BE2C (cell line): ENCODE data around the gene LAMC1.

Experiments used
- DNase-seq: peaks from one replicate; pipeline ENCODE4 v3.0.0-alpha.2; 2020
- H3K27me3 ChIP-seq: fragments of 250-450 bp; sonication (Bioruptor Pico); 2 replicates; pipeline ENCODE4 v1.5.1; 2020; ENCODE audit warnings: mild to moderate bottlenecking
- H3K36me3 ChIP-seq: fragments of 250-450 bp; sonication (Bioruptor Pico); 2 replicates; pipeline ENCODE4 v1.5.1; 2020; ENCODE audit warnings: mild to moderate bottlenecking
- H3K4me1 ChIP-seq: fragments of 250-450 bp; sonication (Bioruptor Pico); 2 replicates; pipeline ENCODE4 v1.5.1; 2020
- H3K4me3 ChIP-seq: 2 replicates; pipeline ENCODE4 v1.5.1; 2011; ENCODE audit warnings: low read depth, low read length
- H3K9me3 ChIP-seq: fragments of 250-450 bp; sonication (Bioruptor Pico); 2 replicates; pipeline ENCODE4 v1.5.1; 2020
- CTCF ChIP-seq: IDR thresholded peaks from 2 replicates; pipeline ENCODE4 v1.5.1; 2012; ENCODE audit warnings: mild to moderate bottlenecking, low read depth, low read length

Gene LAMC1

GRCh38 chr1:183038333-183038866 is 15.2 kb downstream of the LAMC1 start:
- peaks cover 19% of the 10 kb centered on the region for H3K4me1 ChIP-seq
- H3K27me3 ChIP-seq: no peaks in the 10 kb centered on the region
- no peak for TF ChIP-seq CTCF
- no peak overlapping the region for H3K4me3 ChIP-seq
- H3K9me3 ChIP-seq: no peaks in the 10 kb centered on the region
- no peak for DNase-seq
- no peaks in the 10 kb centered on the region; the same call in 1 of the 2 replicates for H3K36me3 ChIP-seq

GRCh38 chr1:183038913-183039312 is 15.7 kb downstream of the LAMC1 start:
- H3K4me1 ChIP-seq: peaks cover 24% of the 10 kb centered on the region
- DNase-seq: no peak
- TF ChIP-seq CTCF: no peak

GRCh38 chr1:183039330-183039729 is 16.1 kb downstream of the LAMC1 start:
- Histone ChIP-seq H3K36me3 (no peaks in the 10 kb centered on the region; the same call in 1 of the 2 replicates), H3K4me3 (no peak overlapping the region)

More at GRCh38 chr1:183038913-183039312, 15.7 kb downstream of the LAMC1 start:
- Histone ChIP-seq H3K36me3 (no peaks in the 10 kb centered on the region; the same call in 1 of the 2 replicates), H3K4me3 (no peak overlapping the region), H3K9me3 (no peaks in the 10 kb centered on the region), H3K27me3 (no peaks in the 10 kb centered on the region)

GRCh38 chr1:183039985-183040447 is 16.8 kb downstream of the LAMC1 start:
- H3K4me1 ChIP-seq: peaks cover 27% of the 10 kb centered on the region
- DNase-seq: no peak
- H3K36me3 ChIP-seq: no peaks in the 10 kb centered on the region; the same call in 1 of the 2 replicates
- H3K9me3 ChIP-seq: no peaks in the 10 kb centered on the region
- H3K4me3 ChIP-seq: no peak overlapping the region
- no peaks in the 10 kb centered on the region for H3K27me3 ChIP-seq
- no peak for TF ChIP-seq CTCF

More at GRCh38 chr1:183039330-183039729, 16.1 kb downstream of the LAMC1 start:
- TF ChIP-seq CTCF: no peak
- Histone ChIP-seq H3K4me1 (peaks cover 27% of the 10 kb centered on the region), H3K9me3 (no peaks in the 10 kb centered on the region), H3K27me3 (no peaks in the 10 kb centered on the region)
- no peak for DNase-seq

- H3K36me3 ChIP-seq: no peaks in the 10 kb centered on the region; the same call in 1 of the 2 replicates
- peaks cover 27% of the 10 kb centered on the region for H3K4me1 ChIP-seq
- DNase-seq: no peak
- no peaks in the 10 kb centered on the region for H3K9me3 ChIP-seq
- no peak for TF ChIP-seq CTCF
- H3K4me3 ChIP-seq: no peak overlapping the region
- no peaks in the 10 kb centered on the region for H3K27me3 ChIP-seq
Observed at GRCh38 chr1:183040547-183040971, 17.3 kb downstream of the LAMC1 start.

GRCh38 chr1:183043254-183043653 is 20.0 kb downstream of the LAMC1 start:
- DNase-seq: no peak
- no peaks in the 10 kb centered on the region for H3K27me3 ChIP-seq
- no peaks in the 10 kb centered on the region; the same call in 1 of the 2 replicates for H3K36me3 ChIP-seq
- H3K9me3 ChIP-seq: no peaks in the 10 kb centered on the region; the same call in 1 of the 2 replicates
- no peak for TF ChIP-seq CTCF
- H3K4me3 ChIP-seq: no peak overlapping the region
- peaks cover 25% of the 10 kb centered on the region for H3K4me1 ChIP-seq
